ENCODE data around the gene BPIFB3.
"Not testable (repeated sequence)": the region's sequence is repeated elsewhere in the genome, so short reads cannot be mapped to it uniquely, and the experiment has no call there.

Gene BPIFB3

DNA sequence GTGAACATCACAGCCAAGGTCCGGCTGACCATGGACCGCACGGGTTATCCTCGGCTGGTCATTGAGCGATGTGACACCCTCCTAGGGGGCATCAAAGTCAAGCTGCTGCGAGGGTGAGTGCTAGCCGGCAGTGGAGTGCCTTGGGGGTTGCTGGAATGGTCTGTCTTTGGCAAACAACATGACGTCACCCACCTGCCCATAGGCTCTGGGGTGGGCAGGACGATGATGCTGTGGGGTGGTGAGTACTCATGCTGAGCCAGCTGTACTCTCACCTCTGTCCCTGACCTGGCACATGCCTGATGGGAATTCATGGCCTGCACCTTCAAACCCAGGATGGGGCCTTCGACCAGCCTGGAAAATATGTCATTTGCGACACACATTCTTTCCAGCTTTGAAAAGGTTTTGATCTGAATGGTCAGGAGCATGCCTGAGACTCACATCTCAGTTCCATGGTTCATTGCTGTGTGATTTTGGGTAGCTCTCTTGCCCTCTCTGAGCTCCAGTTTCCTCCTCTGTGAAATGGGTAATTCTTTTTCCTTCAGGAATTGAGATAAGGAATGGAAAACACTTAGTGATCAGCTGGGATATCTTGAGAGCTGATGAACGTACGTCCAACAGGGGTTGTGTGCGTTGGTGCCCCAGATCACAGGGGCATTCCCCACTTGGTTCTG, 32.5 kb downstream of the BPIFB3 start:
- DNase-seq (ENCODE audit: low spot score): no peak

DNA sequence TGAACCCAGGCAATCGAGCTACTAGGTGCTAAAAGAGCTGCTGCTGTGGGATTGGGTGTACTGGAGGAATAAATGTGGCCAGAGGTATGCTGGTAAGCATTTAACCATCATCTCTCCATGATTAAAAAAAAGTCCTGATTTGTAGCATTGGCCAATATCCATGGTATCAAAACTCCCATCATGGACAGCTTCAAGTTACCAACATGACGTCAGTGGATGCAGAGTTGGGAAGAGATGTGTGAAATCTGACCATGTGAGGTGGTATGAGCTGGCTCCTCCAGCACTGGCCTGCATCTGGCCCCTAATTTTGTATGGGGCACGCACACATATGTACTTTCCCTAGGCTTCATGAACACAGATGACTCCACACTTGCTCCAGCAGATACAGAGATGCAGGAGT, 37.4 kb downstream of the BPIFB3 start:
- DNase-seq (ENCODE audit: low spot score): no peak

DNA sequence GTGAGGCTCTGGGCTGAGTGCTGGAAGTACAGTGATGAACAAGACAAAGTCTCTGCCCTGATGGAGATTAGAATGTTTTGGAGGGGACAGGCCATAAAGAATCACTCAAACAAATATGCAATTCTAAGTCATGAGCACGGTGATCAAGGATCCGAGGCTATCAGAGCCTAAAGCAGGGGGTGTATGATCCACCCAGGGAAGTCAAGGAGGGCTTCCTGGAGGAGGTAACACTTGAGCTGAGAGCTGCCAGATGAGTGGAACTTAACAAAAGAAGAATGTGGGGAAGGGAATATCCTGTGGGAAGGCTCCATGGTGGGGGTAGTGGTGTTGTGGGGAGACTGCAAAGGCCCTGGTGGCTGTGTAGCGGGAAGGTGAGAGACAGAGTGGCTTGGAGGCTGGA, 38.0 kb downstream of the BPIFB3 start:
- no peak for DNase-seq (ENCODE audit: low spot score)

DNA sequence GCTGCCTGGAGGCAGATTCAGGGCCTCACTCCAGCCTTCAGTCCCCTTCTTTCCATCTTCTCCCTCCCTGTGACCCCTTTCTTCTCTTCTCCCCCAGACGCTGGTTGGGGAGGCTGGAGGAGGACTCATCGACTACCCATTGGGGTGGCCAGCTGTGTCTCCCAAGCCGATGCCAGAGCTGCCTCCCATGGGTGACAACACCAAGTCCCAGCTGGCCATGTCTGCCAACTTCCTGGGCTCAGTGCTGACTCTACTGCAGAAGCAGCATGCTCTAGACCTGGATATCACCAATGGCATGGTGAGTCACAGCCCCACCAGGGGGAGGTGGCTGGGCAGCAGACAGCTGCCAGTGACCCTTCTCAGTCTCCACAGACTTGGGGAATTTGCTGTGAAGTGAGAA, 38.7 kb downstream of the BPIFB3 start:
- no peak for DNase-seq (ENCODE audit: low spot score)

DNA sequence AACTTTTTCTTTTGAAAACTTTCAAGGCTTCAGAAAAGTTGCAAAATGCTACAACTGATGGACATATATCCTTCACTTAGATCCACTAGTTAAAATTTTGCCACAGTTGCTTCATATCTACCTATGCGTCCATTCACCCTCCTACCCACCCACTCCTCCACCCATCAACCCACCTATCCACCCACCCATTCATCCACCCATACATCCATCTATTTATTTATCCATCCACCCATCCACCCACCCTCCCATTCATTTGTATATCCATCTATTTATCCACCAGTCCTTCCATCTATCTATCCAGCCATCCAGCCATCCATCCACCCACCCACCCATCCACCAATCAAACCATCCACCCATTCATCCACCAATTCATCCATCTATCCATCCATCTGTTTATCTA, 39.4 kb downstream of the BPIFB3 start:
- DNase-seq (ENCODE audit: low spot score): no peak

DNA sequence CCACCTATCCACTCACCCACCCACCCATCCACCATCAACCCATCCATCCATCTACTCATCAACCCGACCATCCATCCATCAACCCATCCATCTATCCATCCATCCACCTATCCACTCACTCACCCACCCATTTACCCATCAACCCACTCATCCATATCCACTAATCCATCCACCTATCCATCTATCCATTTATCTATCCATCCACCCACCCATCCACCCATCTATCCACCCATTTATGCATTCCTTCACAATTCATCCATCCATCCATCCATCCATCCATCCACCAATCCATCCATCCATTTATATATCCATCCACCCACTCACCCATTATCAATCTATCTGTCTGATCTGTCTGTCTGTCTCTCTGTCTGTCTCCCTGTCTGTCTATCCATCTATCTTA, 39.9 kb downstream of the BPIFB3 start:
- DNase-seq (ENCODE audit: low spot score): no peak

DNA sequence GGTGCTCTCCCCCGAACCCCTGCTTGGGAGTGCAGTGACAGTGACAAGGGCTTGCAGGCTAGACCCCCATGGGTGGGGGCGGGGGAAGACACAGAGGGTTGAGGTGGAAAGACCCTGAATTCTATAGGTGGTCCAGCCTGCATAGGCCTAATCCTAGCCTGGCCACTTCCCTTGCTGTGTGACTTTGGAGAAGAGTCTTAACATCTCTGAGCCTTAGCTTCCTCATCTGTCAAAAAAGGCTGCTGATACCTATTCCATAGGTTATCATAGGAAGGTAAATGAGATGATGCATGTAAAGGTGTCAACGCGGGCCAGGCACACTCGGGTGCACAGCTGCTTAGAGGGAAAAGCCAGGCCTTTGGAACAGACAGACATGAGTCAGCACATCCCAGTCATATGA, 41.5 kb downstream of the BPIFB3 start:
- DNase-seq (ENCODE audit: low spot score): no peak

DNA sequence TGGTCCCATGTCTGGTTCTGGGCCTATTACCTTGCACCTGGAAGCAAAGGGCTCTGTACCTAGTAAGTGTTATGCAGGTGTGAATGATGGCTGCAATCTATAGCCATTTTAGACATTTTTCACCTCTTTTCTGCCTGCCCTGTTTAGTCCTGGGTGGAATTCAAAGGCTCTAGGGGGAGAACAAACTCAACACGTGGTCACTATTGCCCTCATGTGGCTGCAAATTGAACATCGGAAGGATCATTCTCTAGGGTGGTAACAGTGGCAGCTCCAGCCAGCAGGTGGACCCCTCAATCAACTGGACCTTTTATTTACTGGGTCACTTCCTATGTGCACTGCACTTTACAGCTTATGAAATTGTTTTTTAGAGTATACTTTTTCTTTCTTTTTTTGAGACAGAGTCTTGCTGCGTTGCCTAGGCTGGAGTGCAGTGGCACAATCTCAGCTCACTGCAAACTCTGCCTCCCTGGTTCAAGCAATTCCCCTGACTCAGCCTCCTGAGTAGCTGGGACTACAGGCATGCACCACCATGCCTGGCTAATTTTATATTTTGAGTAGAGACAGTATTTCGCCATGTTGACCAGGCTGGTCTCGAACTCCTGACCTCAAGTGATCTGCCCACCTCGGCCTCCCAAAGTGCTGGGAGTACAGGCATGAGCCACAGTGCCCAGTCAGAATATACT, 42.3 kb downstream of the BPIFB3 start:
- peak; percentile 74 for DNase-seq (ENCODE audit: low spot score)

DNA sequence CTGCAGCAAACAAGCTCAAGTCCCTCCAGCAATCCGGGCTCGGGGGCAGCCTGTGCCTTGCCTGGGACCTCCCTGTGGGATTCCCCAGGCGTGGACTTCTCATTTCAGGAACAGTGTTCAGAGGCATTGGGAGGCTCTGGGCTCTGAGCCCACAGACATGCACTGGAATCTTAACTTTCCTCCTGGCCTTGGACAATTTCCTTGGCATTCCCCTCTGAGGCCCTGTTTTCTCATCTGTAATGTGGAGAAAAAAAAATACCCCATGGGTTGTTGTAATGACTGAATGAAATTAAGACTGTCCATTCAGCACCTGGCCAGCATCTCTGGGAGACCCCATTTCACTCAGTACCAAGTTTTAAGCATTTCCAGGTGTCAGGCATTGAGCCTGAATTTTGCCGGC, 43.3 kb downstream of the BPIFB3 start:
- DNase-seq (ENCODE audit: low spot score): no peak

DNA sequence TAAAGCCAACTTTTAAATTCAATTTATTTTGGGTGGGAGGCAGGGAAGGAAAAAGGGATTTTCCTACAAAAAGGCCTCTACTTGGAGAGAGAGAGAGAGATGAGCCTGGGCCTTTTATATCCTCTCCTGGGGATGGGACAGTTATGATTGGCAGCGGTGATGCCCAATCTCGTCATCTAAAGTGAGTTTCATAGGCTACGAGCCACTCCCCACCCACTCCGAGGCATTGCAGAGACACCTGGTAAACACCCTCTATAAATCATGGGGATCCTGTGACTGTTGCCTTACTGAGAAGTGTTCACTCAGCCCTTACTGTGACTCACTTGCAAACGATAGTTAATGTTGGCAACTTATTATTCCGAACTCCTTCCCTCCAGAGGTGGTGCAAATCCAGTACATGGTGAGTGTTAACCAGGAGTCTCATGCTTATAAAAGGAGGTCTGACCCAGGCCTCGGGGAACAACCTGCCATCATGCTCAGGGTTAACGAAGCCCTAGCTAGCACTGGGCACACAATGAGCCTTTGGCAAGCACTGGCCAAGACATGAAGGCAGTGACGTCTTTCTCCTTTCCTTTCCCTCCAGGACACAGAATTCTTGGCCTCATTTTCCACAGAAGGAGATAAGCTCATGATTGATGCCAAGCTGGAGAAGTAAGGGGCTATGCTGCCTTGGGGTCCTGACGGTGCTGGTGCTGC, 46.3 kb downstream of the BPIFB3 start:
- no peak for DNase-seq (ENCODE audit: low spot score)

DNA sequence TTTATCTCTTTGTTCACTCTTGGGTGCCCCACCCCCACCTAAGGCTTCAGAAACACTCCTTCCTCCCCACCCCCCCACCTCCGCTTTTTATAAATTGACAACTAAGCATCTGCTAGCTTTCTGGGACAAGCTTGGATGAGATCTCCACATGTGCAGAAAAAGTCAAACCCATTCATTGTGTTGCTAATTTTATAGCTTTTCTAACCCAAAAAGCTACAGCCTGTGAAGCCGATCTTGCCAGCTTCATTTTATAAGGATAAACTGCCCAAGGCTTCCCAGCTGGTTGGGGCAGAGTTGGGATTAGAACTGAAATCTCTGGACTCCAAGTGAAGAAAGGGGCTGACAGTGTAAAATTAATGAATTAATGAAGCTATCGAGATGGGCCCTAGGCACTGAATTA, 49.9 kb downstream of the BPIFB3 start:
- no peak for DNase-seq (ENCODE audit: low spot score)

DNA sequence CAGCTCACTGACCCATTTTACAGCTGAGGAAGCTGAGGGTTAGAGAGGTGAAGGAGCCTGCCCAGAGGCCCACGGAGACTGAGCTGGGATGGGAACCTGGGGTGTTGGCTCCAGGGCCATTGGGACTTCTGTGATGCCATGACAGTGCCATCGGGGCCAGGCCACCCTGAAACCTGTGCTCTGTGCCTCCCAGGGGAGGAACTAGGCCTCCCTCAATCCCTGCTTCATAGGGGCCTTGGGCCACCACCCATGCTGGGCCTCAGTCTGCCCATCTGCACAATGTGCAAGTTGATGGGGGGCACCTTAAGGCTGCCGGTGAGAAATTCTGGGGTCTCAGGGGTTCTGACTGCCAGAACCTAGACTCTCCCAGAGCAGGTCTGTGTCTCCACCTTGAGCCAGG, 50.6 kb downstream of the BPIFB3 start:
- no peak for DNase-seq (ENCODE audit: low spot score)

DNA sequence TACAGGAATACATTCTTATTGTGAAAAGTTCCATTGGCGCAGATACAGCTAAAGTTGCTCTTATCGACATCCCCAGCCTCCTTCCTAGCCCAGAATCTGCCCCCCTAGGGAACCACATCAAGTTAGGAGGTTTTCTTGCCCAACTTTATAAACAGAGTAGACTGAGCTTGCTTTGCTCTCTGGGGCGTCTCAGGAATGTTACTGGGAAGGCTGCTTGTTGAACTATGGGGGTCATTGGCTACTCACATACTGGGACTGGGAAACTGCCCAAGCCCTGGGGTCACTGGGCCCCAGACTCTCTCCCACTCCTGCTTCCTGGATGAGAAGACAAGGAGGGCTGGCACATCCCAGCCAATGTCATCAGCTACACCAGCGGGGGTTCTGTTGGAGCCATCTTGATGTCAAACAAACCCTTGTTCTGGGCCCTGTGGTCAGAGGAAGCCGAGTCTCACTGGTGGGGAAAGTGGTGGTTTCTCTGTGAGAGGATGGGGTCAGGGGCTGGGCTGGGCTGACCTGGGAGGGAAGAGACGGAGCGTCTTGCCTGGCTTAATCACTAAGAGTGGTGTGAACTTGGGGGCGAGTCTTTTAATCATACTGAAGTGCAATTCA, 51.7 kb downstream of the BPIFB3 start:
- DNase-seq (ENCODE audit: low spot score): no peak

DNA sequence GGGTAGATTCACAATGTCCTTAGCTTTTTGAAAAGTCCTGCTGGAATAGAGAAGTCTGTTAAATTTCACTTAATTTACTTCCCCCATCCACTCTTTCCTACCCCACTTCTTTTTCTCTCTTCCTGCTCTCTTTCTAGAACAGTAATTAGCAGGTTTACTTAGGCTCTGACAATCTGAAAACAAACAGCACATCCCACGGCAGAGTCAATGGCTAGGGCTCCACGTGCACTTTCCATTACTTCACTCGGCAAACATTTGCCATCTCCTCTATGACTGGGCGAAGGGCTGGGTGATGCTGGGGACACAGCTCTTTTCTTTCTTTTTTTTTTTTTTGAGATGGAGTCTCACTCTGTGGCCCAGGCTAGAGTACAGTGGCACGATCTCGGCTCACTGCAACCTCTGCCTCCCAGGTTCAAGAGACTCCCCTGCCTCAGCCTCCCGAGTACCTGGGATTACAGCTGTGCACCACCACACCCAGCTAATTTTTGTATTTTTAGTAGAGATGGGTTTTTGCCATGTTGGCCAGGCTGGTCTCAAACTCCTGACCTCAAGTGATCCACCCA, 52.4 kb downstream of the BPIFB3 start:
- not testable (repeated sequence) for DNase-seq (ENCODE audit: low spot score)

DNA sequence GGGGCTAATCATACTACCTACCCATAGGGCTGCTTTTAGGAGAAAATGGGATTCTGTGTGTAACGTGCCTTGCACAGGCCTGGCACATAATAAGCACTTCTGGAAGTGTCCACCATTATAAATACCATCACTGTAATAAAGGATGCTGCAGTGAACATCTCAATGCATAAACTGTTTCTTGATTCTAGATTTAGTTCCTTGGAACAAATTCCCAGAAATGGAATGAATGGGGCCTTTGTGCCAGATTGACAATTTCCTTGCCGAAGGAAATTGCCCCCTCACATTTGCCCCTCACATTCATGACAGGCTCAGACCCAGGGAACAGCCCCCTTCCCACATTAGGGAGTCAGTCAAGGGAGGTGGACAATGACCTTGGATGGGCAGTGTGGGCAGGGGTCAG, 55.0 kb downstream of the BPIFB3 start:
- no peak for DNase-seq (ENCODE audit: low spot score)

DNA sequence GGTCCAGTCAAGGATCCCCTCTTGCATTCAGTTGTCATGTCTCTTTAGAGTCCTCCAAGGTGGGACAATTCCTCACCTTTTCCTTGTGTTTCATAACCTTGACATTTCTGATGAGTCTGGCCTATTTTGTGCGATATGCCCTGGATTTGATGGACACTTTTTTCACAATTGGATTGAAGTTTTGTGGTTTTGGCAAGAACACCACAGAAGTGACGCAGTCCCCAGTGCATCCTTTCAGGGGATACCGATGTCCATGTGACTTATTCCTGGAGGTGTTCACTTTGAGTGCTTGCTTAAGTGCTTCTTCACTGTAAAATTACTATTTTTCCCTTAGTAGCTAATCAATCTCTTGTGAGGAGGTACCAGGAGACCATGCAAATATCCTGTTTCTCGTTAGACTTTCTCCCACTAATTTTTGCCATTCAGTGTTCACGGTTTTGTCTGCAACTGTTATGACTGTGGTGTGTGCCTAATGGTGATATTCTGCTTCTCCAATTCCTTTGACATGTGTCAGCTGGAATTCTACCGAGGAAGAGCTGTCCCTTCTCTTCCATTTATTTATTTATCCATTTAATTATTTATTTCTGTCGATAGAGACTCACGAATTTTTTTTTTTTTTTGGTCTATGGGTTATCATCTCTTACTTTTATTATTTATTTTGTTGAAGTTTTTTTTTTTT, 56.6 kb downstream of the BPIFB3 start:
- DNase-seq (ENCODE audit: low spot score): no peak

DNA sequence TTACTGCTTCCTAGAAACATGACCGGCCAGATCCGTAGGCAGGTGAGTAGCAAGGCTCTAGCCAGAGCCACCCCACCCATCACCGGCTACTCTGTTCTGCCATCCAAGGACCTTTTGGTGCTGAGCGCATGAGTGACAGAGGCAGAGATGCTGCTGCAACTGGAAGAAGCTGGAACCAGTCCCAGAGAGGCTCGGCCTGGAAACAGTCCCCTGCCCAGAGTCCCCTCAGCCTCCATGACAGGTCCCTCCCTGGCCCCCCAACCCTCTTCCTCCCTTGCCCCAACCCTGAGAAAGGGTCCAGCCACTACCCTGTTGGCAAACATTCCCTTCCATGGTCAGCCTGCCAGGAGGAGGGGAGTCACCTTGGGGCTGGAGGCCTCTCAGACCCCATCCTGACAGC, 57.6 kb downstream of the BPIFB3 start:
- no peak for DNase-seq (ENCODE audit: low spot score)

DNA sequence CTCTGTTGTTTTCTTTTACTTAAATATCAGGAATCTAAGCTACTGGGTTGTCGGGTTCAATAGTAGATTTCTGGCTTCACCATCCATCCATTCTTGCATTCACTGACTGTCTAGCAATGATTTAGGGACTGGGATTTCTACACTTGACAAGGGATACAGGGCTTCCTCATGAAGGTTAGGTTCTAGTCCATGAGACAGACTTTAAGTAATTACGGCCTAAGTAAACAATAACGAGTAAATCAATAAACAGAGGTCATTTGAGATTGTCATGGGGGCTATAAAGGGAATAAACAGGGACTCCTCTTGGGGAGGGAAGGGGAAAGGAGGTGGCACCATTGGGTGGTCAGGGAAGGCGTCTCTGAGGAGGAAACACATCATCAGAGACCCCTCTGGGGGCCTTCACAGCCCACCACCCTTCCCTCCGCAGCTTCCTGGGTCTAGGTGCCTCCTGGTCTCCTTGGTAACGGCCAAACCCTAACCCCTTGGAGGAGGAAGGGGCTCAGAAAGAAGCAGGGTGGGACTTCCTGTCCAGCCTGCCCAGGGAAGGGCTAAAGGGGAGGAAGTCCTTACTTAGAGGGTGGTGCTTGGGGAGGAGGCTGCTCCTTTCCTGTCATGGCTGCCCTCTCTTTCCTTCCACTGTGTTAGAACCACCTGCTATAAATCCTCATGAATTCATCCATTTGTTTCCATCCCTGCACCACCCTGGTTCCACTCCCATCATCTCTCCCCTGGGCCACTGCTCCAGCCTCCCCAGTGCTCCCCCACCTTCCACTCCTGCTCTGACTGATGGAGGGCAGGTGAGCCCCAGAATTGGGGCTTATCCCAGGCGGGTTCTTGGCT, 59.1 kb downstream of the BPIFB3 start:
- DNase-seq (ENCODE audit: low spot score): no peak

DNA sequence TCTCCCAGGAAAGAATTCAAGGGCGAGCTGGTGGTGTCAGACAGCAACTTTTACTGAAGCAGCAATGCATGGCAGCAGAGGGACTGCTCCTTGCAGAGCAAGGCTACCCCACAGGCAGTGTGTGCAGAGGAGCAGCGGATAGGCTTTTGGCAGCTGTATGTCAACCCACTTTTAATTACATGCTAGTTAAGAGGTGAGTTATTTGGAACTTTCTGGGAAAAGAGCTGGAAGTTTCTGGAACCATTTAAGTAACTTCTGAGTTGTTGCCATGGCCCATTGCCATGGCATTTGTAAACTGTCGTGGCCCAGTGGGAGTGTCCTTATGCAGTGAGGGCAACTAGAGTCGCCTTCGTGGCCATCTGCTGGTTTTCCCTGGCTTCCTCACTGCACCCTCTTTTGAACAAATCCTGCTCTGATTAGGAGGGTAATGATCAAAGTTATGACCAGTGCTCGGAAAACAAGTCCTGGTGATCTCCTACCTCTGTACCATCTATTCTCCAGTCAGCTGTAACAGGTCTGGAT, 59.7 kb downstream of the BPIFB3 start:
- DNase-seq (ENCODE audit: low spot score): no peak

DNA sequence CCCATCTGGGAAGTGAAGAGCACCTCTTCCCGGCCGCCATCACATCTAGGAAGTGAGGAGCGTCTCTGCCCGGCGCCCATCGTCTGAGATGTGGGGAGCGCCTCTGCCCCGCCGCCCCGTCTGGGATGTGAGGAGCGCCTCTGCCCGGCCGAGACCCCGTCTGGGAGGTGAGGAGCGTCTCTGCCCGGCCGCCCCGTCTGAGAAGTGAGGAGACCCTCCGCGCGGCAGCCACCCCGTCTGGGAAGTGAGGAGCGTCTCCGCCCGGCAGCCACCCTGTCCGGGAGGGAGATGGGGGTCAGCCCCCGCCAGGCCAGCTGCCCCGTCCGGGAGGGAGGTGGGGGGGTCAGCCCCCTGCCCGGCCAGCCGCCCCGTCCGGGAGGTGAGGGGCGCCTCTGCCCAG, 61.8 kb downstream of the BPIFB3 start:
- not testable (repeated sequence) for DNase-seq (ENCODE audit: low spot score)
